Measurements from ENCODE around the gene KMT2E.

Gene KMT2E

DNA sequence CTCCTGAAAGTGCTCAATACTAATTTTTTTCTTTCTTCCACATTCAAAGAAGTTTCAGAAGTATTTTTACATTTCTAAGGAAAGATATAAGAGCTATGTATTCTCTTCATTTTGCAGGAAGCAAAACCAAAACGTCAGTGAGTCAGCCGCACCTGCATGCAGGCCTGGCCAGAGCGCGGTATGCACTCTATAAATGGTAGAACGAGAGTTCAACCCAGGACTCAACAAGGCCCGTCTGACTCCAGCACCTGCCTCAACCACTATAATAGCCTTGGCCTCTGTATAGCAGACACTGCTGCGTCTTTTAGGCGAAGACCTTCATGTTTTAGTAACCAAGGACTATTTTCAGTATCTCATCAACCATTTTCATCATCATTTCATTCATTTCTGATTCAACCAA is 113.2 kb downstream of the KMT2E start:
- H3K4me1 ChIP-seq (ENCODE audit: control insufficient read depth in 1 of 2, insufficient read depth in 1 of 2, low read depth in 1 of 2, low read length in 1 of 2), result no peaks in the 10 kb centered on the region
- no peaks in the 10 kb centered on the region for H3K9me3 ChIP-seq
- TF ChIP-seq, protein P1, sequence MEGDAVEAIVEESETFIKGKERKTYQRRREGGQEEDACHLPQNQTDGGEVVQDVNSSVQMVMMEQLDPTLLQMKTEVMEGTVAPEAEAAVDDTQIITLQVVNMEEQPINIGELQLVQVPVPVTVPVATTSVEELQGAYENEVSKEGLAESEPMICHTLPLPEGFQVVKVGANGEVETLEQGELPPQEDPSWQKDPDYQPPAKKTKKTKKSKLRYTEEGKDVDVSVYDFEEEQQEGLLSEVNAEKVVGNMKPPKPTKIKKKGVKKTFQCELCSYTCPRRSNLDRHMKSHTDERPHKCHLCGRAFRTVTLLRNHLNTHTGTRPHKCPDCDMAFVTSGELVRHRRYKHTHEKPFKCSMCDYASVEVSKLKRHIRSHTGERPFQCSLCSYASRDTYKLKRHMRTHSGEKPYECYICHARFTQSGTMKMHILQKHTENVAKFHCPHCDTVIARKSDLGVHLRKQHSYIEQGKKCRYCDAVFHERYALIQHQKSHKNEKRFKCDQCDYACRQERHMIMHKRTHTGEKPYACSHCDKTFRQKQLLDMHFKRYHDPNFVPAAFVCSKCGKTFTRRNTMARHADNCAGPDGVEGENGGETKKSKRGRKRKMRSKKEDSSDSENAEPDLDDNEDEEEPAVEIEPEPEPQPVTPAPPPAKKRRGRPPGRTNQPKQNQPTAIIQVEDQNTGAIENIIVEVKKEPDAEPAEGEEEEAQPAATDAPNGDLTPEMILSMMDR (IDR thresholded peaks at IDR 0.05), result no peak
- no peak overlapping the region for H3K4me3 ChIP-seq (ENCODE audit: low read depth in 1 of 2, low read length in 1 of 2)
- H3K27me3 ChIP-seq, result no peaks in the 10 kb centered on the region
- H3K36me3 ChIP-seq, result peaks cover 85% of the 10 kb centered on the region
- no peak overlapping the region for H3K27ac ChIP-seq

DNA sequence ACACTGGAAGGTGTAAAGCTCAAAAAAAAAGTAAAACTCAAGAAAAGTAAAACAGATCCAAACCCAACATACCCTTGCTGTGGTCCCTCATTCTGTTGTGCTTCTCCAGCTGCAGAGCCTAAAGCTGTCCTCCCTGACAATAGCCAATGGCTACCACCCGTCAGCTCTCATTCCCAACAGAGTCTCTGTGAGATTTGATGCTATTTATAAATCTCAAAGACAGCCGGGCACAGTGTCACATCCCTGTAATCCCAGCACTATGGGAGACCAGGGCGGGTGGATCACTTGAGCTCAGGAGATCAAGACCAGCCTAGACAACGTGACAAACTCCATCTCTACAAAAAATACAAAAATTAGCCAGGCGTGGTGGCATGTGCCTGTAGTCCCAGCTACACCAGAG is 116.0 kb downstream of the KMT2E start:
- Histone ChIP-seq H3K9me3 (no peaks in the 10 kb centered on the region), H3K36me3 (peaks cover 88% of the 10 kb centered on the region), H3K4me3 (ENCODE audit: low read depth in 1 of 2, low read length in 1 of 2) (no peak overlapping the region), H3K27me3 (no peaks in the 10 kb centered on the region), H3K27ac (no peak overlapping the region), H3K4me1 (ENCODE audit: control insufficient read depth in 1 of 2, insufficient read depth in 1 of 2, low read depth in 1 of 2, low read length in 1 of 2) (no peaks in the 10 kb centered on the region)
- TF ChIP-seq, protein P1 (IDR thresholded peaks at IDR 0.05), result no peak

DNA sequence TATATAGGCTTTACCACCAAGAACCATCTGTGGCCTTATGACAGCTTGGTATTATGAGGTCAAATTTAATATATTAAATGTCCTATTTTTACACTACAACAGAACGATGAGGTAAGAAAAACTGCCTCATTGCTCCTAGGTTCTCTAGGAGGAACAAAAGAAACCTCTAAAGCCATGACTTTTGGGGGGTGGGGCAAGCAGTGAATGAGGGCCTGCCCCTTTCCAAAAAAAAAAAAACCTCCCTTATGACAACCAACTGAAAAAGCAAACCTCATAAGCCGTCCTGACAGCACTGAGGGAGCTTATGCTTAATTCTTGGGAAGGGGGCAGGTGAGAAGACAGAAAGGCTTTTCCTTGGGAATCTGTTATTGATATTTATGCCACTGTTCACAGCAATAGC is 116.6 kb downstream of the KMT2E start:
- Histone ChIP-seq H3K27ac (no peak overlapping the region), H3K27me3 (no peaks in the 10 kb centered on the region), H3K4me3 (ENCODE audit: low read depth in 1 of 2, low read length in 1 of 2) (no peak overlapping the region), H3K4me1 (ENCODE audit: control insufficient read depth in 1 of 2, insufficient read depth in 1 of 2, low read depth in 1 of 2, low read length in 1 of 2) (no peaks in the 10 kb centered on the region), H3K36me3 (peaks cover 87% of the 10 kb centered on the region), H3K9me3 (no peaks in the 10 kb centered on the region)
- TF ChIP-seq, protein P1 (IDR thresholded peaks at IDR 0.05), result no peak

DNA sequence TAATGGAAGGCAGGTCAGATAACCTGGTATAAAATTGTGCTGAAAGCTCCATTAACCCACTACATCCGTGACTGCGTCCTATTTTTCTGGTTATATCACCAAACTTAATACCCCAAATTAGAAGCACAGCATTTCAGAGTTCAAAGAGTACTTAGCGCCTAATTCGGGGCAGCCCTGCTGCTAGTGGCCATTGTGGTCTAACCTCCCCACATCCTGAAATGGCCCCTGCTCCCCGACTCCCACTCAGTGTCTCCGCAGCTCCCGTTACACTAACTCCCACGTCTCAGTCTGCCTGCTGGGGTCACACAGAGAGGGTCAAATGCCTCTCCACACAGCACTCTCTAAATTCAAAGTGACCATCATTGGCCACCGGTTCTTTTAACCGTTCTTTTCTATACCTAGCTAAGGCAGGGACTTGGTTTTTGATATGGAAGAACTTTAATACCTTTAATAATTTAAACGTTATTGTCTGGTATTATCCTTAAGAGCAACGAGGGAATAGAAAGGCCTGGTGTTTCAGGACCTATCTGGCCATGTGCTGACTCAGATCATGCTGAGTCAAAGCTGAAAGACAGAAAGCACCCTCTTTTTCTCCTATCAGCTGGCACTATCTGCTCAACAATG is 117.1 kb downstream of the KMT2E start:
- no peaks in the 10 kb centered on the region for H3K9me3 ChIP-seq
- no peak overlapping the region for H3K4me3 ChIP-seq (ENCODE audit: low read depth in 1 of 2, low read length in 1 of 2)
- TF ChIP-seq, protein P1 (IDR thresholded peaks at IDR 0.05), result no peak
- H3K27ac ChIP-seq, result no peak overlapping the region
- H3K36me3 ChIP-seq, result peaks cover 85% of the 10 kb centered on the region
- H3K27me3 ChIP-seq, result no peaks in the 10 kb centered on the region
- H3K4me1 ChIP-seq (ENCODE audit: control insufficient read depth in 1 of 2, insufficient read depth in 1 of 2, low read depth in 1 of 2, low read length in 1 of 2), result no peaks in the 10 kb centered on the region

DNA sequence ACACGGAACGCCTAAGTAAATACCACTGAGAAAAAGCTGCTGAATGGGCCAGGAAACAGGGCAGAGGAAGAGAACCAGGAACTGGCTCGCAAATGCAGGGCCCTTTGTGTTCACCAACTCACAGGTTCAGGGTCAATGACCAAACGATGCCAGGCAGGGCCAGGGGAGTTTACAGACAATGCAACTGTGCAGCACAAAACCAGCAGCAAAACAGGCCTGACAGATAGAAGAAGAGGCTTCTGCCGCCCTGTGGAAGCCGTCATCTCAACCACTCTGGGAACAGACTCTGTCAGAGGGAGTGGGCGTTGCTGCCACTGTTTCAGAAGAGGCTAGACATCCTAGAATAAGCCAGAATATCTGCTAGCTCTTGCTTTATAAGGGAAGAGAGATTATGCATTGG is 117.9 kb downstream of the KMT2E start:
- TF ChIP-seq, protein P1 (IDR thresholded peaks at IDR 0.05), result no peak
- Histone ChIP-seq H3K4me3 (ENCODE audit: low read depth in 1 of 2, low read length in 1 of 2) (no peak overlapping the region), H3K36me3 (peaks cover 85% of the 10 kb centered on the region), H3K9me3 (no peaks in the 10 kb centered on the region), H3K27ac (no peak overlapping the region), H3K4me1 (ENCODE audit: control insufficient read depth in 1 of 2, insufficient read depth in 1 of 2, low read depth in 1 of 2, low read length in 1 of 2) (no peaks in the 10 kb centered on the region), H3K27me3 (no peaks in the 10 kb centered on the region)

All from neutrophil (primary cell).